ENCODE results near the gene TADA2B.

The TADA2B gene

DNA sequence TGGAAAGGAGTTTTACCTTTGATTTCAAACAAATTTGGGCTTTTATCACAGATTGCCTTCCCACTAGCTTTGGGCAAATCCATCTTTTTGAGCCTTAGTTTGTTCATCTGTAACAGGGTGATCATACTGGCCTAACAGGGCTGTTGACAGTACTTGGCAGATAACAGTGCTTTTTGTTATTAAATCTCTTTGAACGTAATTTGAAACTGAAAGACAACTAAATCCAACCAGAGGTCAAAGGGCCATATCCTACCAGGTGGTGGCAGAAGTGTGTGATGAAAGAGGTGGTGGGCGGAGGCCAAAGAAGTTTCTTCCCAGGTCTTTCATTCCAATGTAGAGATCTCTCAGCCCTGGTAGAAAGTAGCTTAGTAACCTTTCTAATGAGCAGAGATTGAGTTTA is 35.2 kb upstream of the TADA2B start:
- TF ChIP-seq POLR2A (IDR thresholded peaks at IDR 0.05; ENCODE audit: low read length) (no peak), GATA1 (IDR thresholded peaks at IDR 0.05; ENCODE audit: low read depth, low read length) (no peak)
- DNase-seq: no peak

DNA sequence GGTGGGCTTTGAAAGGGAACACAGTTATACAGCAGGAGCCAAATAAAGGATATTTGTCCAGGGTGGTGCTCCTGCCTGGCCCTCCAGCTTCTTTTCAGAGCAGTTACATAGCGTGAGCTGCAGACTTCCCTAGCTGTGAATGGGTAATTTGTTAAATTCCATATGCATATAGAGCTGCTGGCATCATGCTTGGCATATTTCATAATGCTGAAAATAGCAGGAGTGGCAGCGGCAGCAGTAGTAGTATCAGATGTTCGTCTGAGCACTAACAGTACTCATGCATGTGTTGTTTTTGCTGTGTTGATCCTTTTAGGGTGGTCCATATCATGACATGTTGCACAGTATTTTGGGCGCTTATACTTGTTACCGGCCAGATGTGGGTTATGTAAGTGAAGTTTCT is 33.6 kb upstream of the TADA2B start:
- TF ChIP-seq GATA1 (IDR thresholded peaks at IDR 0.05; ENCODE audit: low read depth, low read length) (no peak), POLR2A (IDR thresholded peaks at IDR 0.05; ENCODE audit: low read length) (no peak)
- no peak for DNase-seq

DNA sequence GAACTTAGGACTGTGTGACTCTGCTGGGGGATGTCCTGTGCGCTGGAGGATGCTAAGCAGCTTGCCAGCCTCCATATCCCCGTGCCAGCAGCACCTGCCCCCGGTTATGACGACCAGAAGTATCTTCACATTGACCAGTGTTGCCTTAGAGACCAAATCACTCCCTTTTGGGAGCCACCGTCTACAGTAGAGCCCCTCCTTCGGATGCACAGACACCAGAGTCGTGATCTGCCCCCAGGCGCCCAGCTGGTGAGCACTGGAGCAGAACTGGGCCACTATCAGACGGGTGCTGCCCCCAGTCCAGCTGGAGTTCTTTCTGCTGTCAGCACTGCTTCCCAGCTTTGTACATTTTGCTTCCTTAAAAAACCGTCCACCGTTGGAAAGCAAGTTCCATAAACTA is 30.0 kb upstream of the TADA2B start:
- no peak for DNase-seq
- no peak for TF ChIP-seq POLR2A (IDR thresholded peaks at IDR 0.05; ENCODE audit: low read length)
- no peak for TF ChIP-seq GATA1 (IDR thresholded peaks at IDR 0.05; ENCODE audit: low read depth, low read length)

GRCh38 chr4:7014815-7015214 is 28.4 kb upstream of the TADA2B start:
- no peak for DNase-seq
- no peak for TF ChIP-seq POLR2A (IDR thresholded peaks at IDR 0.05; ENCODE audit: low read length)
- no peak for TF ChIP-seq GATA1 (IDR thresholded peaks at IDR 0.05; ENCODE audit: low read depth, low read length)

- DNase-seq: no peak
- TF ChIP-seq GATA1 (IDR thresholded peaks at IDR 0.05; ENCODE audit: low read depth, low read length): no peak
- no peak for TF ChIP-seq POLR2A (IDR thresholded peaks at IDR 0.05; ENCODE audit: low read length)
These were observed 27.7 kb upstream of the TADA2B start for GRCh38 chr4:7015383-7016035.

GRCh38 chr4:7016086-7016485 is 27.1 kb upstream of the TADA2B start:
- no peak for DNase-seq
- no peak for TF ChIP-seq GATA1 (IDR thresholded peaks at IDR 0.05; ENCODE audit: low read depth, low read length)
- TF ChIP-seq POLR2A (IDR thresholded peaks at IDR 0.05; ENCODE audit: low read length): no peak

DNA sequence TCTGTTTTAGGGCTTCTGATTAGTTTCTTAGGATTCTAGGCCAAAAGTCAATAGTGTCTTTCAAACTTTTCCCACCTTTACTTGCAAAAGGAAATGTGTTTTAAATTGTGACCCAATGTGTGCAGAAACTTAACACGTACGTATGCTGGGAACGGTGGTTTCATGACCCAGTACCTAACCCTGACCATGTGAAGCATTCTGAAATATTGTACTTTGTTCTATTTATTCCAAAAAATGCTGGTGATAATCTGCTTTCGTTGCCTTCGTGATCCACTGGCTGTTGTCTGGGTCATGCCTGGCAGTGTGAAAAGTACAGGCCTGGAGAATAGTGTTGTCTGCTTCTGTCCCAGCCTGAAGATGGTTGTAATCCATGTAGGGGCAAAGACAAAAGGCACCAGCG is 26.7 kb upstream of the TADA2B start:
- DNase-seq: no peak
- TF ChIP-seq POLR2A (IDR thresholded peaks at IDR 0.05; ENCODE audit: low read length): no peak
- no peak for TF ChIP-seq GATA1 (IDR thresholded peaks at IDR 0.05; ENCODE audit: low read depth, low read length)

GRCh38 chr4:7017446-7018048 is 25.6 kb upstream of the TADA2B start:
- DNase-seq: no peak
- TF ChIP-seq POLR2A (IDR thresholded peaks at IDR 0.05; ENCODE audit: low read length): no peak
- no peak for TF ChIP-seq GATA1 (IDR thresholded peaks at IDR 0.05; ENCODE audit: low read depth, low read length)

DNA sequence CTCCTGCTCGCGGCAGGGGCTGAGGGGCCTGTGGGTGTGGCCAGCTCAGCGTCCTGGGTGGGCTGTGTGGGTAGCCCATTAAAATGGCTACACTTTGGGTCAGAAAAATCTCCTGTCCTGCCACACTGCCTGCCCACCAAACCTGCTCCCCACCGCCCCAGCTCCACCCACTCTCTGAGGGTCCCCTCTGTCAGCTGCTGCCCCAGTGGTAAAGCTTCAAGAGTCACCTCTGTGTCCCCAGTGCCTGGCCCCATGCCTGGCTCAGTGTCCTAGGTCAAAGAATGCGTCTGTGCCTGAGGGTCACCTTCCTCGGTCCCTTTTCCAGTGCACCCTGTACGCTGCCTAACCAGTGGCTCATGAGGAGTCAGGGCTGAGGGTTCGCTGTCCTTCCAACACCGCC is 24.9 kb upstream of the TADA2B start:
- no peak for DNase-seq
- no peak for TF ChIP-seq POLR2A (IDR thresholded peaks at IDR 0.05; ENCODE audit: low read length)
- TF ChIP-seq GATA1 (IDR thresholded peaks at IDR 0.05; ENCODE audit: low read depth, low read length): no peak

- no peak for TF ChIP-seq POLR2A (IDR thresholded peaks at IDR 0.05; ENCODE audit: low read length)
- no peak for TF ChIP-seq GATA1 (IDR thresholded peaks at IDR 0.05; ENCODE audit: low read depth, low read length)
These were observed 23.8 kb upstream of the TADA2B start for GRCh38 chr4:7019367-7019766.

DNA sequence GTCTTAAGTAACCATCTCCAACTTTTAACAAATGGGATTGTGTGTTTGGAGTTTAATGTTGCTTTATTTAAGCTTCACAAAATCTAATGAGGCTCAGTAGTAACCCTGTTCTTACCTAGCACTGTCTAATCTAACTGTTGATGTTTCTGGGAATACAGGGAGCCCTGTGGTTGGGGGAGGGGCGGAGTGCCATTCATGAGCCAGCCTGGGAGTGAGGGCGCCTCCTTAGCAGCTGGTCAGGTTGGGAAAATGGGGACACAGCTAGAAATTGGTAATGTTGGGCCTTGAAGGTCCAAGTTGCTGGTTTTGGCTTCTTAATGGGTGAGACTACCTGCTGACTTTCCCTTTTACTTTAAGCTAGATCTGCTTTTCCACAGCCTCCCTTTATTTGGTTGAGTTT is 22.9 kb upstream of the TADA2B start:
- TF ChIP-seq GATA1 (IDR thresholded peaks at IDR 0.05; ENCODE audit: low read depth, low read length): no peak
- no peak for TF ChIP-seq POLR2A (IDR thresholded peaks at IDR 0.05; ENCODE audit: low read length)
- no peak for DNase-seq

More at GRCh38 chr4:7019367-7019766, 23.8 kb upstream of the TADA2B start:
- DNase-seq: no peak

DNA sequence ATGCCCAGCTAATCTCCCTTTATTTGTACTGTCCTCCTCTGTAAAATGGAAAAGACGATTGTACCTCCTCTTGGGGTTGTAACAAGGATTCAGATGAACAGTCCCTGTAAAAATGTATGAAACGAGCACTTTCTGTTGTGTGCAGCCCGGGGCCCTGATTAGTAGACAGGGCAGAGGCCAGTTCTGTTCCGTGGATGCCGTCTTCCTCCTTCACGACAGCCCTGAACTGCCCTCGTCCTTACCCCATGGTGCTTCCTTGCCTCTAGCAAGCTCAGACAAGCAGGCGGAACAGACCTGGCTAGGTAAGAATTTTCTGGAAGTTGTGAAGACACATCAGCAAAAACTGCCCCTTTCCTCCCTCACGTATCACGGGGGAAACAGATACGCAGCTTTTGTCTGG is 22.3 kb upstream of the TADA2B start:
- no peak for DNase-seq

GRCh38 chr4:7021355-7021754 is 21.8 kb upstream of the TADA2B start:
- TF ChIP-seq GATA1 (IDR thresholded peaks at IDR 0.05; ENCODE audit: low read depth, low read length) (no peak), POLR2A (IDR thresholded peaks at IDR 0.05; ENCODE audit: low read length) (no peak)
- DNase-seq: no peak

More for the DNA sequence above, 22.3 kb upstream of the TADA2B start:
- TF ChIP-seq GATA1 (IDR thresholded peaks at IDR 0.05; ENCODE audit: low read depth, low read length): no peak

- DNase-seq: no peak
These were observed 21.1 kb upstream of the TADA2B start for GRCh38 chr4:7021930-7022664.

GRCh38 chr4:7023486-7023885 is 19.7 kb upstream of the TADA2B start:
- no peak for DNase-seq
- TF ChIP-seq POLR2A (IDR thresholded peaks at IDR 0.05; ENCODE audit: low read length): no peak
- TF ChIP-seq GATA1 (IDR thresholded peaks at IDR 0.05; ENCODE audit: low read depth, low read length): no peak

More at GRCh38 chr4:7021930-7022664, 21.1 kb upstream of the TADA2B start:
- TF ChIP-seq GATA1 (IDR thresholded peaks at IDR 0.05; ENCODE audit: low read depth, low read length) (no peak), POLR2A (IDR thresholded peaks at IDR 0.05; ENCODE audit: low read length) (no peak)

Measured in erythroblast (primary cell).